SH-SY5Y (cell line): ENCODE measurements around the gene BTN2A1.

Experiments used
- GATA2 ChIP-seq: IDR thresholded peaks from 2 replicates; pipeline ENCODE4 v1.6.1; 2011; ENCODE audit warnings: mild to moderate bottlenecking, low read depth, low read length
- GATA3 ChIP-seq: IDR thresholded peaks from 2 replicates; pipeline ENCODE4 v1.6.1; 2011; ENCODE audit warnings: low read depth, mild to moderate bottlenecking, low read length, moderate library complexity

BTN2A1 gene

GRCh38 chr6:26489996-26490964, 32.5 kb downstream of the BTN2A1 start:
- TF ChIP-seq GATA2 (no peak), GATA3 (no peak)

GRCh38 chr6:26491604-26492003, 33.8 kb downstream of the BTN2A1 start:
- TF ChIP-seq GATA3 (no peak), GATA2 (no peak)

DNA sequence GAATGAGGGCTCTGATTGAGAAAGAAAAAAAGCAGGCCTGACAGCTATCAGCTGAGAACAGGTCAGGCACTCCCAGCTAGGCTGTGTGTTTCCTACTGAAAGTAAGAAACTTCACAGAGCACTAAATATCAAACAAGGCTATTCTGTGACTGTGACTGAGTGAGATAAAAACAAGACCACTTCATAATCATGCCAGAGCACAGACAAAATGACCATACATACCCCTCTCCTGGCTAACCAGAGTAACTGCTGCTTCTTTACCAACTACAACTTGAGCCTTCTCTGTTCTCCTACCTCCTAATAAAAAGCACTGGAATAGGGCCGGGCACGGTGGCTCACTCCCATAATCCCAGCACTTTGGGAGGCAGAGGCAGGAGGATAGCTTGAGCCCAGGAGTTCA, 35.5 kb downstream of the BTN2A1 start:
- TF ChIP-seq GATA3 (no peak), GATA2 (no peak)

- no peak for TF ChIP-seq GATA2
- no peak for TF ChIP-seq GATA3
Measured at GRCh38 chr6:26494117-26494516, 36.4 kb downstream of the BTN2A1 start.

GRCh38 chr6:26495281-26495680, 37.5 kb downstream of the BTN2A1 start:
- TF ChIP-seq GATA2: no peak
- TF ChIP-seq GATA3: no peak

DNA sequence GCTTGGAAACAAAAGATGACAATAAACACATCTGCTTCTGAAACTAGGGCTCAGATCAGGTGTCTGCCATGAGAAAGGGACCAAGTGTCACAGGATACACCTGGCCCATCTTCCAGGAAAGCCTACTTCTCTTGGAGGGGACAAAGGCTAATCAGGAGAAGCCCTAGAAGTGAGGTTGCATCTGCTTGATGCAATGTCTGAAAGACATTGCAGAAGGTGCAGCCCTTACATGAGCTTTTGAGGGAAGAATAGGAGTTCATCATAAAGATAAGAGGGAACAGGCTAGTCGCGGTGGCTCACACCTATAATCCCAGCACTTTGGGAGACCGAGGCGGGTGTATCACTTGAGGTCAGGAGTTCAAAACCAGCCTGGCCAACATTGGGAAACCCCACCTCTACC, 39.9 kb downstream of the BTN2A1 start:
- no peak for TF ChIP-seq GATA2

- no peak for TF ChIP-seq GATA2
- no peak for TF ChIP-seq GATA3
Measured at GRCh38 chr6:26500102-26500501, 42.3 kb downstream of the BTN2A1 start, which contains the start of gene BTN1A1. Gene BTN1A1 (plus strand): TSS chr6:26500303. CDS start chr6:26501287, 984 bp downstream.

DNA sequence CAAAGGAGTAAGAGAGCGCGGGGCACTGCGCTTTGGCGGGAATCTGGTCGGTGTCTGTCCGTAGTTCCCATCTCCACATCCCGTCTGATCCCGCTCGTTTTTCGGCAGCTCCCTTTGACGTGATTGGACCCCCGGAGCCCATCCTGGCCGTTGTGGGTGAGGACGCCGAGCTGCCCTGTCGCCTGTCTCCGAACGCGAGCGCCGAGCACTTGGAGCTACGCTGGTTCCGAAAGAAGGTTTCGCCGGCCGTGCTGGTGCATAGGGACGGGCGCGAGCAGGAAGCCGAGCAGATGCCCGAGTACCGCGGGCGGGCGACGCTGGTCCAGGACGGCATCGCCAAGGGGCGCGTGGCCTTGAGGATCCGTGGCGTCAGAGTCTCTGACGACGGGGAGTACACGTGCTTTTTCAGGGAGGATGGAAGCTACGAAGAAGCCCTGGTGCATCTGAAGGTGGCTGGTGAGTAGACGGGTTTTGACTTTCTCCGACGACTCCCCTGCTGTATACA, 43.8 kb downstream of the BTN2A1 start:
- TF ChIP-seq GATA3 (no peak), GATA2 (no peak)

DNA sequence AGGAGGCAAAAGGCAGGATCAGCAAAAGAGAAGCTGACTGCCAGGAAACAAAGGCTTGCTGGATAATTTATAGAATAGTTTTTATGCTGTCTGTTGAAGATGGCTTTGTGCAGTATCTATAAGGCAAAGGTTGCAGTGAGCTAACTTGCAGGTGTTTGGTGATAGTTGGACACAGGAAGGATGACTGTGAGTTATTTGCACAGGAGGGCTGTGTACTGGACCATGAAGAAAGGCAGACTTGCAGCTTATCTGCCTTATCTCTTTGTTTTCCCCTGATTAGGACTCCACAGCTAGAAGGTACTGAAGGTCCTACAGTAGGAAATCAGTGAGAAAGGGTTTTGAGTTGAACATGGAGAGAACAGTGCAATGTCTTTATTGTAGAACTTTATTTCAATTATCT, 44.4 kb downstream of the BTN2A1 start:
- TF ChIP-seq GATA2 (0 out of 2 replicates have a peak, but pooled peaks have one; percentile 19), GATA3 (no peak)

DNA sequence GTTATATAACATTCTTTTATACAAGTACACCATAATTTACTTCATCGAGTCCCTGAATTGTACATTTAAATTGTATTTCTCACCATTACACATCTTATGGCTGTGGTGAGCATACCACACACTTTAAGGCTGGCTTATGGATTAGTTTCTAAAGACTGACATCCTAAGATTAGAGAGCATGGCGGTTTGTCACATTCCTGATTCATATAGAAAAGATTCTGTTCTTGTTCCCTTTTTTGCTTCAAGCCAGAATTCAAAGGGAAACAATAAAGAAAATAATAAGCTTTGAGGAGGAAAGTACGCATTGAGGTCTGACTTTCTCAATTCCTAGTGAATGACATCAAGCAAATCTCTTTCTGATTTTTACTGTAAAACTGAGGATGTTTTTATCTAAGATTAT, 44.9 kb downstream of the BTN2A1 start:
- TF ChIP-seq GATA2: no peak
- TF ChIP-seq GATA3: no peak

DNA sequence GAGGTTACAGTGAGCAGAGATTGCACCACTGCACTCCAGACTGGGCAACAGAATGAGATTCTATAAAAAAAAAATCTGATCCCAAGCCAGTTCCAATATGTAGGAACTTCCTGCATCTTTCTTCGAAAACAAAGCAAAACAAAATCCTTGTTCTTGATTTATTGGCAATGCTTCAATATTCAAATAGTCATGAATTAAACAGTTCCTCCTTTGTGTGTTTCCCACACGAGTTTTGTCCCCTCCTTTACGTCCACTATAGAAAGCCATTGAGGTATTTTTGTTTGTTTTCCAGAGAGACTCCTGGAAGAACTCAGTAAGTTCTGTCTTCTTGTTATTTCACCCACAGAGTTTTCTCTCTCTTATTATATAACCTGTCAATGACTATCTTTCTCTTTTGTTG, 49.9 kb downstream of the BTN2A1 start:
- TF ChIP-seq GATA3: no peak
- TF ChIP-seq GATA2: no peak

GRCh38 chr6:26514984-26515383, 57.2 kb downstream of the BTN2A1 start:
- TF ChIP-seq GATA2 (no peak), GATA3 (no peak)

DNA sequence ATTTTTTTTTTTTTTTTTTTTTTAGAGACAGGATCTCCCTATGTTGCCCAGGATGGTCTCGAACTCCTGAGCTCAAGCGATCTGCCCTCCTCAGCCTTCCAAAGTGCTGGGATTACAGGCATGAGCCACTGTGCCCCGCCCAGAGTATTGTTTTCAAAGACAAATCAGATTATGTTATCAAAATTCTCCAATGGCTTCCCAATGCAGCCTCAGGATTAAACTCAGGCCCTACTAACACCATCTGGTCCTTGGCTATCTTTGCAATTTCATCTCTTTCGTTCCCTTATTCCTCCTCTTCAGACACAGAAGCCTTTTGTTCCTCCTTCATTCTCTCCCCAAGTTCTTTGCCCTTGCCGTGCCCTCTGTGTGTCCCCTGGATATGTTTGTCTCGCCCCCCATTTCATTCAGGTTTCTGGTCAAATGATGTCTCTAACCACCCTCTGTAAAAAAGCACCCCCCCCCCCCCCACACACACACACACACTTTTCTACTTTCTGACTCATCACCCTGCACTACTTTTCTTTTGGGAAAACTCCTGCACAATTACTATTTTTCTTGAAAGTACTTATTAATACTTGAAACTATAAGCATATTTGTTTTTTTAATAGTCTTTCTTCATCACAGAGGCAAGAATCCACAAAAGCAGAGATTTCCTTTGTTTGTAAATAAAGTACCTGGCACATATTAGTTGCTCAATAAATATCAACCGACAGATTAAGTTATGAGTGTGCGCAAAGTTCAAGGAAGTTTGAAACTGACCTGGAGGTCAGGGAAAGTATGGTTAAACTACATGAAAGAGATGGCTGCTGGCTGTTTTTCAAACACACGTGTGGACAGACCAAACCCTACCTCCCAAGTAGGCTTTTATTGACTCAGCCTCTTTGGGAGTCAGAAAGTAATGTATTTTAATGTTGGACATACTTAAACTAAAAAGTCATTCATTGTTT, 59.0 kb downstream of the BTN2A1 start:
- TF ChIP-seq GATA3 (no peak), GATA2 (no peak)
